HepG2 (cell line): ENCODE results near the gene ZSCAN32. TPM values are rescaled to one million over a fixed set of nuclear protein-coding genes. Genes with fewer than 3 reads are reported as not detected.

ENCODE experiments used
- ATAC-seq: fragments of 200-7000 bp; cut with Tn5 transposase; 3 replicates; pipeline ENCODE4 v1.9.1; 2020; ENCODE audit warnings: mild to moderate bottlenecking, moderate library complexity
- BruUV-seq: library from RNA; stranded (reverse); fragments of 400-500 nt; replicated peaks from 2 replicates; lab custom pipeline; 2021; lab: Mats Ljungman, UMichigan
- CTCF ChIA-PET: fragments of 300-600 bp; formaldehyde crosslinking; extraction: SDS; loops from one replicate; lab custom pipeline; 2021; ENCODE audit warnings: low total read pairs, inconsistent platforms, low intra/inter-chr PET ratio; lab: Yijun Ruan, JAX
- POLR2A ChIA-PET: fragments of 350-600 bp; sonication (Branson Sonifier 250); formaldehyde crosslinking; loops from one replicate; lab custom pipeline; 2020; ENCODE audit warnings: antibody characterized with exemption, inconsistent platforms; lab: Yijun Ruan, JAX
- DNase-seq: peaks from one replicate; pipeline ENCODE4 v3.0.0-alpha.2; 2015; ENCODE audit warnings: low spot score
- FAIRE-seq: peaks from 3 replicates; lab custom pipeline; 2011; peaks lifted over from hg19 to GRCh38; lab: Jason Lieb, UNC
- H2AFZ ChIP-seq: one replicate; pipeline ENCODE4 v1.6.1; 2011; ENCODE audit warnings: low read length, inconsistent platforms
- H3K27ac ChIP-seq: fragments of 300-600 bp; 3 replicates; pipeline ENCODE4 v1.8.0; 2011; ENCODE audit warnings: mixed run types, mild to moderate bottlenecking, mixed read lengths, low read length, inconsistent platforms; ENCODE audit not compliant: insufficient read depth; ENCODE audit errors: extremely low read length
- H3K27me3 ChIP-seq, 2 experiments: fragments of 200-600 bp in 1 of 2; 2 replicates in 1 of 2; 3 replicates in 1 of 2; pipeline versions ENCODE4 v1.6.0 to v1.8.0; 2011; ENCODE audit warnings: low read length in 2 of 2, mild to moderate bottlenecking in 2 of 2, moderate library complexity in 2 of 2, inconsistent platforms in 1 of 2; ENCODE audit not compliant: insufficient read depth in 2 of 2, control insufficient read depth in 1 of 2
- H3K36me3 ChIP-seq, 2 experiments: fragments of 200-600 bp in 1 of 2; replicated peaks in 1 of 2; 2 replicates in 1 of 2; 3 replicates in 1 of 2; pipeline versions ENCODE4 v1.5.1 to v1.8.0; 2011; ENCODE audit warnings: low read length in 2 of 2, inconsistent platforms in 1 of 2; ENCODE audit not compliant: insufficient read depth in 2 of 2, control insufficient read depth in 1 of 2
- H3K4me1 ChIP-seq: 2 replicates; pipeline ENCODE4 v1.5.1; 2012; ENCODE audit warnings: low read length, inconsistent platforms; ENCODE audit not compliant: insufficient read depth
- H3K4me2 ChIP-seq: 2 replicates; pipeline ENCODE4 v1.6.0; 2011; ENCODE audit warnings: low read depth, low read length, inconsistent platforms
- H3K4me3 ChIP-seq, 3 experiments: fragments of 200-600 bp in 1 of 3; sonication (generic), shearing (Covaris generic) in 1 of 3; replicated peaks in 1 of 3; 2 replicates each; pipeline ENCODE4 v1.5.1; 2011 to 2016; ENCODE audit warnings: low read length in 3 of 3, inconsistent platforms in 2 of 3, low read depth in 2 of 3, mild to moderate bottlenecking in 2 of 3, control low read depth in 1 of 3, mixed read lengths in 1 of 3; ENCODE audit not compliant: insufficient read depth in 1 of 3
- H3K79me2 ChIP-seq: one replicate; pipeline ENCODE4 v1.6.1; 2011; ENCODE audit warnings: low read length, inconsistent platforms; ENCODE audit not compliant: insufficient read depth
- H3K9ac ChIP-seq: 2 replicates; pipeline ENCODE4 v1.6.0; 2011; ENCODE audit warnings: mild to moderate bottlenecking, low read depth, low read length, inconsistent platforms; ENCODE audit not compliant: insufficient read depth
- H3K9me3 ChIP-seq: 2 replicates; pipeline ENCODE4 v1.5.1; 2012; ENCODE audit warnings: mild to moderate bottlenecking, low read length
- H4K20me1 ChIP-seq: 2 replicates; pipeline ENCODE4 v1.6.0; 2011; ENCODE audit warnings: inconsistent platforms, mild to moderate bottlenecking, low read length, moderate library complexity; ENCODE audit not compliant: insufficient read depth
- CSRNP1 ChIP-seq: sonication (generic); formaldehyde crosslinking; IDR thresholded peaks from 2 replicates; pipeline ENCODE4 v1.8.1; 2023; ENCODE audit warnings: mild to moderate bottlenecking, missing genetic modification reagents
- HCFC1 ChIP-seq: fragments of 150-350 bp; IDR thresholded peaks from 2 replicates; pipeline ENCODE4 v1.6.1; 2014; ENCODE audit warnings: low read depth, low read length
- WGBS: methylation state at CpG from one replicate; pipeline ENCODE4 v1.1.6; 2017; ENCODE audit warnings: low lambda C conversion rate; 5-methylcytosine and 5-hydroxymethylcytosine counted together
- in situ Hi-C: cut with HindIII; loops from 2 replicates; pipeline ENCODE4 v1.10.0; 2017; ENCODE audit warnings: low pct_unique_long_range_greater_than_20kb; ENCODE audit not compliant: extremely low pct_ligation_motif_present
- intact Hi-C: fragments of 100-400 bp; cut with micrococcal nuclease; formaldehyde crosslinking; loops from one replicate; pipeline ENCODE4 v1.10.0; 2022; ENCODE audit not compliant: unreplicated experiment
- polyA plus RNA-seq, 8 experiments: library from polyadenylated mRNA; depleted of rRNA in 3 of 8; stranded (reverse) in 7 of 8; unstranded in 1 of 8; fragments of >200 nt; fragmentation: Illumina TruSeq in 4 of 8; extraction: Trizol in 4 of 8; gene quantifications; 2 replicates each; pipeline versions ENCODE4 v1.2.1 to v1.2.3, GENCODE V29; 2011 to 2016; ENCODE audit warnings: low read depth in 4 of 8, missing spikeins in 1 of 8, mixed read lengths in 1 of 8; ENCODE audit not compliant: insufficient read depth in 1 of 8
- total RNA-seq, 5 experiments: library from RNA; depleted of rRNA; stranded (reverse); fragments of >200 nt; fragmentation: Illumina TruSeq; extraction: Trizol; gene quantifications; 2 replicates each; pipeline ENCODE4 v1.2.3, GENCODE V29; 2016; ENCODE audit warnings: low read depth in 1 of 5
- TF ChIP-seq, protein P1 (sequence below): sonication (generic); formaldehyde crosslinking; IDR thresholded peaks from 2 replicates; pipeline ENCODE4 v1.8.0; 2022; ENCODE audit warnings: missing genetic modification reagents, mild to moderate bottlenecking, inconsistent platforms, borderline replicate concordance
- TF ChIP-seq, protein P2 (sequence below): sonication (generic); formaldehyde crosslinking; IDR thresholded peaks from 2 replicates; pipeline ENCODE4 v1.4.0; 2020; ENCODE audit warnings: mild to moderate bottlenecking, low read depth, missing genetic modification reagents

The ZSCAN32 gene
- total and polyA plus RNA-seq, 2 of the 13 experiments (the other 11 are each of a cell fraction or from before 2014, with no cell fraction given): 10.7 to 12.8 TPM

DNA sequence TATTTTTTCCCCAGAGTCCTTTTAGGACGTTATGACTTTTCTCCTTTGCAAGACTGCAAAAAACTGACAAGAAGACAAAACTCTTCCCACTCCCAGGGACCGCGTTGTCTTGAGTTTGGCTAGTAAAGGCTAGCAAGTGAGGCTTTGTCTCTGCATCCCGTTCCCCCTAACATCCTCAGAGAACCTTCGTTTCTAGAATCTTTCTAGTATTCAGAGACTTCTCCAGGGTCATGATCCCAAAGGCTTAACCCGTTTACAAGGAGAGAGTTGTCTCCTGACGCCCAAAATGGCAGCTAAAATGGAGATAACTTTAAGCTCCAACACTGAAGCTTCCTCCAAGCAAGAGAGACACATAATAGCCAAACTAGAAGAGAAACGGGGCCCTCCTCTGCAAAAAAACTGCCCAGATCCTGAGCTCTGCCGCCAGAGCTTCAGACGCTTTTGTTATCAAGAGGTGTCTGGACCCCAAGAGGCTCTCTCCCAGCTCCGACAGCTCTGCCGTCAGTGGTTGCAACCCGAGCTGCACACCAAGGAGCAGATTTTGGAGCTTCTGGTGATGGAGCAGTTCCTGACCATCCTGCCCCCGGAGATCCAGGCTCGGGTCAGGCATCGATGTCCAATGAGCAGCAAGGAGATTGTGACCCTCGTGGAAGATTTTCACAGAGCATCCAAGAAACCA is 1.1 kb upstream of the ZSCAN32 start:
- H3K4me3 ChIP-seq: peak overlapping the region; percentile 81 to 94 (median 90)
- H3K9ac ChIP-seq: peak overlapping the region; percentile 95
- H3K27ac ChIP-seq: peak overlapping the region; percentile 86
- intact Hi-C loops: loop anchor here (1.0 to 10.0 kb wide), 4 partner anchors 40 to 120 kb away; partner anchors contain the start of genes C16orf90, NAA60 and ZNF597
- H3K36me3 ChIP-seq: peaks cover 3 to 29% of the 10 kb centered on the region in 2 experiments; a peak in 4 of 5 replicates
- H2AFZ ChIP-seq: no peak overlapping the region
- no peaks in the 10 kb centered on the region for H4K20me1 ChIP-seq
- H3K79me2 ChIP-seq: peaks cover 28% of the 10 kb centered on the region
- H3K4me2 ChIP-seq: peak overlapping the region; percentile 93
- WGBS: 7% methylated on average over 15 of the region's 17 CpGs
- FAIRE-seq (no peak), DNase-seq (peak; percentile 18), ATAC-seq (0 out of 3 replicates have a peak, but pooled peaks have one; percentile 10)
- no peaks in the 10 kb centered on the region for H3K9me3 ChIP-seq
- in situ Hi-C loops: no loop called here
- ChIA-PET POLR2A (interaction anchor here (1.3 to 3.4 kb wide), 8 partner anchors 9 to 243 kb away, joined by 3 to 33 read pairs (median 6); partner anchors contain the start of genes NAA60, ZNF263 and ZNF597), CTCF (no interaction called here)
- peaks cover 29% of the 10 kb centered on the region for H3K4me1 ChIP-seq
- H3K27me3 ChIP-seq: no peaks in the 10 kb centered on the region; a peak in 1 of 5 replicates
- no TSS peak for BruUV-seq
- TF ChIP-seq, protein P1, sequence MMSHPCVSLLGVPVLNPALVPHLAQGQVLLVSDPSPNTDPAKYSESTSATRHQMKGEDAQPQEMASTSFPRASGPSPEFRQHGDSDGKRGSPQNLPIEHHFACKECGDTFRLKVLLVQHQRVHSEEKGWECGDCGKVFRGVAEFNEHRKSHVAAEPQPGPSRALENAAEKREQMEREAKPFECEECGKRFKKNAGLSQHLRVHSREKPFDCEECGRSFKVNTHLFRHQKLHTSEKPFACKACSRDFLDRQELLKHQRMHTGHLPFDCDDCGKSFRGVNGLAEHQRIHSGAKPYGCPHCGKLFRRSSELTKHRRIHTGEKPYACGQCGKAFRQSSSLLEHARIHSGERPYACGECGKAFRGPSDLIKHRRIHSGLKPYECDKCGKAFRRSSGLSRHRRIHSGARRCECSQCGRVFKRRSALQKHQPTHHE (CRISPR knock-in tag): no peak
- TF ChIP-seq CSRNP1 (CRISPR knock-in tag) (no peak), HCFC1 (no peak)
- TF ChIP-seq, protein P2, sequence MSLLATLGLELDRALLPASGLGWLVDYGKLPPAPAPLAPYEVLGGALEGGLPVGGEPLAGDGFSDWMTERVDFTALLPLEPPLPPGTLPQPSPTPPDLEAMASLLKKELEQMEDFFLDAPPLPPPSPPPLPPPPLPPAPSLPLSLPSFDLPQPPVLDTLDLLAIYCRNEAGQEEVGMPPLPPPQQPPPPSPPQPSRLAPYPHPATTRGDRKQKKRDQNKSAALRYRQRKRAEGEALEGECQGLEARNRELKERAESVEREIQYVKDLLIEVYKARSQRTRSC (CRISPR knock-in tag): 0 out of 2 replicates have a peak, but pooled peaks have one; percentile 33
